ENCODE data around the gene GALNTL6. TPM values are rescaled to one million over a fixed set of nuclear protein-coding genes. Genes with fewer than 3 reads are reported as not detected.
"Not testable (repeated sequence)": the region's sequence is repeated elsewhere in the genome, so short reads cannot be mapped to it uniquely, and the experiment has no call there.

Gene GALNTL6
- total RNA-seq, 1 donor from 2014 or later, result not detected

- Histone ChIP-seq H3K27me3 (no peaks in the 10 kb centered on the region), H3K36me3 (no peaks in the 10 kb centered on the region), H3K27ac (no peak overlapping the region), H3K9me3 (no peaks in the 10 kb centered on the region), H3K4me1 (peaks cover 0 to 4% of the 10 kb centered on the region in 2 donors), H3K4me3 (no peak overlapping the region)
- no peak for TF ChIP-seq CTCF (IDR thresholded peaks at IDR 0.05)
- intact Hi-C loops (cut with DNase I), result no loop called here
- DNase-seq (ENCODE audit: low spot score in 2 of 2), result no peak
These were observed 973.0 kb downstream of the GALNTL6 start for GRCh38 chr4:172786039-172786792.

- no peak for DNase-seq (ENCODE audit: low spot score in 2 of 2)
- intact Hi-C loops (cut with DNase I), result no loop called here
- peaks cover 0 to 4% of the 10 kb centered on the region in 2 donors for H3K4me1 ChIP-seq
- H3K27ac ChIP-seq, result no peak overlapping the region
- no peaks in the 10 kb centered on the region for H3K27me3 ChIP-seq
- H3K9me3 ChIP-seq, result no peaks in the 10 kb centered on the region
- no peak for TF ChIP-seq CTCF (IDR thresholded peaks at IDR 0.05)
- no peak overlapping the region for H3K4me3 ChIP-seq
- H3K36me3 ChIP-seq, result no peaks in the 10 kb centered on the region
These were observed 973.9 kb downstream of the GALNTL6 start for GRCh38 chr4:172787111-172787510.

GRCh38 chr4:172791841-172792240 is 978.6 kb downstream of the GALNTL6 start:
- no peak for DNase-seq (ENCODE audit: low spot score in 2 of 2)
- H3K36me3 ChIP-seq, result no peaks in the 10 kb centered on the region
- H3K27me3 ChIP-seq, result no peaks in the 10 kb centered on the region
- H3K4me3 ChIP-seq, result no peak overlapping the region
- intact Hi-C loops (cut with DNase I), result no loop called here
- H3K27ac ChIP-seq, result no peak overlapping the region
- H3K9me3 ChIP-seq, result no peaks in the 10 kb centered on the region
- TF ChIP-seq CTCF (IDR thresholded peaks at IDR 0.05), result no peak
- H3K4me1 ChIP-seq, result no peaks in the 10 kb centered on the region

GRCh38 chr4:172793565-172794306 is 980.5 kb downstream of the GALNTL6 start:
- H3K27me3 ChIP-seq, result no peaks in the 10 kb centered on the region
- H3K9me3 ChIP-seq, result no peaks in the 10 kb centered on the region
- H3K36me3 ChIP-seq, result no peaks in the 10 kb centered on the region
- TF ChIP-seq CTCF (IDR thresholded peaks at IDR 0.05), result no peak
- intact Hi-C loops (cut with DNase I), result no loop called here
- DNase-seq (ENCODE audit: low spot score in 2 of 2), result no peak
- H3K27ac ChIP-seq, result no peak overlapping the region
- H3K4me1 ChIP-seq, result no peaks in the 10 kb centered on the region
- no peak overlapping the region for H3K4me3 ChIP-seq

GRCh38 chr4:172794307-172794703 is 981.1 kb downstream of the GALNTL6 start:
- H3K4me1 ChIP-seq, result no peaks in the 10 kb centered on the region
- H3K4me3 ChIP-seq, result no peak overlapping the region
- no peaks in the 10 kb centered on the region for H3K36me3 ChIP-seq
- no peaks in the 10 kb centered on the region for H3K27me3 ChIP-seq
- intact Hi-C loops (cut with DNase I), result no loop called here
- TF ChIP-seq CTCF (IDR thresholded peaks at IDR 0.05), result no peak
- no peaks in the 10 kb centered on the region for H3K9me3 ChIP-seq
- H3K27ac ChIP-seq, result no peak overlapping the region
- no peak for DNase-seq (ENCODE audit: low spot score in 2 of 2)

- H3K27me3 ChIP-seq; H3K9me3 ChIP-seq; H3K4me1 ChIP-seq; intact Hi-C loops (cut with DNase I); H3K27ac ChIP-seq; DNase-seq (ENCODE audit: low spot score in 2 of 2); H3K4me3 ChIP-seq; H3K36me3 ChIP-seq: not testable (repeated sequence)
These were observed 984.1 kb downstream of the GALNTL6 start for GRCh38 chr4:172797281-172797680.
